HEK293 (cell line): ENCODE results near the gene FBXO2.

Experiments
- CTCF ChIA-PET: fragments of 350-600 bp; formaldehyde crosslinking; extraction: SDS; loops from one replicate; lab custom pipeline; 2021; ENCODE audit warnings: antibody characterized with exemption; lab: Yijun Ruan, JAX
- POLR2A ChIA-PET: fragments of 300-600 bp; formaldehyde crosslinking; extraction: SDS; loops from one replicate; lab custom pipeline; 2020; ENCODE audit warnings: antibody characterized with exemption, inconsistent platforms; lab: Yijun Ruan, JAX
- H3K27ac ChIP-seq: fragments of 200-500 bp; sonication (Bioruptor generic); 2 replicates; pipeline ENCODE4 v1.5.1; 2014; ENCODE audit warnings: low read depth, low read length, control low read depth, inconsistent platforms; ENCODE audit errors: extremely low read depth
- H3K36me3 ChIP-seq, 2 experiments: fragments of 200-500 bp in 1 of 2; sonication (Bioruptor generic) in 1 of 2; 1 replicate in 1 of 2; 2 replicates in 1 of 2; pipeline ENCODE4 v1.5.1; 2014 to 2017; ENCODE audit warnings: inconsistent platforms in 2 of 2, low read length in 2 of 2; ENCODE audit not compliant: control insufficient read depth in 2 of 2, insufficient read depth in 1 of 2
- H3K4me1 ChIP-seq: fragments of 200-500 bp; sonication (Bioruptor generic); 2 replicates; pipeline ENCODE4 v1.5.1; 2014; ENCODE audit warnings: mild to moderate bottlenecking, low read length, inconsistent platforms; ENCODE audit not compliant: control insufficient read depth, insufficient read depth
- H3K4me3 ChIP-seq: 2 replicates; pipeline ENCODE4 v1.5.1; 2011; ENCODE audit warnings: low read depth, mild to moderate bottlenecking, control low read depth, low read length, moderate library complexity
- H3K9me3 ChIP-seq: fragments of 200-500 bp; sonication (Bioruptor generic); 2 replicates; pipeline ENCODE4 v1.5.1; 2014; ENCODE audit warnings: low read depth, low read length, inconsistent platforms; ENCODE audit not compliant: control insufficient read depth, insufficient read depth
- KLF10 ChIP-seq: fragments of 450-650 bp; IDR thresholded peaks from 2 replicates; pipeline ENCODE4 v1.5.1; 2018; ENCODE audit warnings: missing biosample characterization, mild to moderate bottlenecking, missing genetic modification characterization
- MEIS1 ChIP-seq: sonication (generic); formaldehyde crosslinking; IDR thresholded peaks from 2 replicates; pipeline ENCODE4 v1.8.1; 2022; ENCODE audit warnings: missing genetic modification reagents, mild to moderate bottlenecking, borderline replicate concordance
- PATZ1 ChIP-seq: fragments of 450-650 bp; formaldehyde crosslinking; IDR thresholded peaks from 2 replicates; pipeline ENCODE4 v1.5.1; 2016; ENCODE audit warnings: missing biosample characterization, missing genetic modification characterization
- SP7 ChIP-seq: fragments of 450-650 bp; formaldehyde crosslinking; IDR thresholded peaks from 2 replicates; pipeline ENCODE4 v1.5.1; 2016; ENCODE audit warnings: missing biosample characterization, missing genetic modification characterization
- ZBTB17 ChIP-seq: fragments of 450-650 bp; formaldehyde crosslinking; IDR thresholded peaks from 2 replicates; pipeline ENCODE4 v1.5.1; 2016; ENCODE audit warnings: missing biosample characterization, missing genetic modification characterization
- ZBTB20 ChIP-seq: fragments of 450-650 bp; formaldehyde crosslinking; IDR thresholded peaks from 2 replicates; pipeline ENCODE4 v1.5.1; 2016; ENCODE audit warnings: missing biosample characterization, missing genetic modification characterization
- ZBTB48 ChIP-seq: fragments of 450-650 bp; formaldehyde crosslinking; IDR thresholded peaks from 2 replicates; pipeline ENCODE4 v1.5.1; 2016; ENCODE audit warnings: missing biosample characterization, missing genetic modification characterization
- ZEB2 ChIP-seq: fragments of 450-650 bp; formaldehyde crosslinking; IDR thresholded peaks from 2 replicates; pipeline ENCODE4 v1.5.1; 2016; ENCODE audit warnings: missing biosample characterization, missing genetic modification characterization
- ZIC2 ChIP-seq: fragments of 450-650 bp; formaldehyde crosslinking; IDR thresholded peaks from 2 replicates; pipeline ENCODE4 v1.5.1; 2016; ENCODE audit warnings: missing biosample characterization, missing genetic modification characterization
- ZNF114 ChIP-seq: fragments of 450-650 bp; formaldehyde crosslinking; IDR thresholded peaks from 2 replicates; pipeline ENCODE4 v1.5.0; 2017; ENCODE audit warnings: missing biosample characterization, missing genetic modification characterization
- ZNF169 ChIP-seq: fragments of 450-650 bp; formaldehyde crosslinking; IDR thresholded peaks from 2 replicates; pipeline ENCODE4 v1.5.1; 2016; ENCODE audit warnings: missing biosample characterization, missing genetic modification characterization
- ZNF18 ChIP-seq: fragments of 450-650 bp; formaldehyde crosslinking; IDR thresholded peaks from 2 replicates; pipeline ENCODE4 v1.5.1; 2016; ENCODE audit warnings: missing biosample characterization, missing genetic modification characterization
- ZNF423 ChIP-seq: fragments of 450-650 bp; formaldehyde crosslinking; IDR thresholded peaks from 2 replicates; pipeline ENCODE4 v1.5.1; 2016; ENCODE audit warnings: missing biosample characterization, missing genetic modification characterization
- ZNF561 ChIP-seq: fragments of 450-650 bp; IDR thresholded peaks from 2 replicates; pipeline ENCODE4 v1.5.1; 2018; ENCODE audit warnings: missing biosample characterization, missing genetic modification characterization, borderline replicate concordance
- ZSCAN23 ChIP-seq: fragments of 450-650 bp; formaldehyde crosslinking; IDR thresholded peaks from 2 replicates; pipeline ENCODE4 v1.5.1; 2016; ENCODE audit warnings: missing biosample characterization, missing genetic modification characterization

The FBXO2 gene

GRCh38 chr1:11685210-11685752, 31.1 kb upstream of the FBXO2 start (continued):
- TF ChIP-seq ZNF561 (tag by site-specific recombination) (no peak), ZSCAN23 (no peak), KLF10 (tag by site-specific recombination) (no peak)

GRCh38 chr1:11684070-11684469, 29.8 kb upstream of the FBXO2 start:
- Histone ChIP-seq H3K9me3 (no peaks in the 10 kb centered on the region), H3K4me3 (no peak overlapping the region), H3K36me3 (peaks cover 0 to 5% of the 10 kb centered on the region in 2 experiments; a peak in 1 of 3 replicates), H3K27ac (no peak overlapping the region), H3K4me1 (peaks cover 3% of the 10 kb centered on the region; the same call in 1 of the 2 replicates)
- ChIA-PET POLR2A (no interaction called here), CTCF (interaction anchor here (1.0 to 2.1 kb wide), 2 partner anchors 20 to 36 kb away, joined by 3 to 6 read pairs; partner anchors contain the start of gene FBXO6)
- TF ChIP-seq PATZ1 (tag by site-specific recombination) (peak; percentile 26; the same call in 1 of the 2 replicates), ZEB2 (tag by site-specific recombination) (peak; percentile 34; the same call in 1 of the 2 replicates), ZNF423 (0 out of 2 replicates have a peak, but pooled peaks have one; percentile 27), MEIS1 (CRISPR knock-in tag) (no peak), ZBTB17 (peak; percentile 93), SP7 (tag by site-specific recombination) (0 out of 2 replicates have a peak, but pooled peaks have one; percentile 37), ZBTB48 (tag by site-specific recombination) (peak; percentile 47; the same call in 1 of the 2 replicates), ZNF114 (tag by site-specific recombination) (no peak)

- H3K27ac ChIP-seq: no peak overlapping the region
Measured at GRCh38 chr1:11682799-11683198, 28.6 kb upstream of the FBXO2 start.

More at GRCh38 chr1:11682799-11683198, 28.6 kb upstream of the FBXO2 start:
- TF ChIP-seq ZNF561 (tag by site-specific recombination) (no peak), ZIC2 (tag by site-specific recombination) (0 out of 2 replicates have a peak, but pooled peaks have one; percentile 9), ZNF18 (tag by site-specific recombination) (no peak), SP7 (tag by site-specific recombination) (no peak), ZNF169 (no peak), ZBTB20 (0 out of 2 replicates have a peak, but pooled peaks have one; percentile 12)
- no peak overlapping the region for H3K4me3 ChIP-seq
- ChIA-PET POLR2A (interaction anchor here (0.6 kb wide), 1 partner anchor 1794 kb away, joined by 4 read pairs; no protein-coding TSS in a partner anchor), CTCF (interaction anchor here (0.6 to 1.9 kb wide), 5 partner anchors 13 to 646 kb away, joined by 3 to 9 read pairs (median 4); no protein-coding TSS in a partner anchor)
- no peaks in the 10 kb centered on the region for H3K9me3 ChIP-seq
- peaks cover 0 to 16% of the 10 kb centered on the region in 2 experiments; a peak in 2 of 3 replicates for H3K36me3 ChIP-seq
- H3K4me1 ChIP-seq: peaks cover 3% of the 10 kb centered on the region; the same call in 1 of the 2 replicates
